Progenitor cell of endocrine pancreas (in vitro differentiated cells): ENCODE data around the gene PKP2. TPM values are rescaled to one million over a fixed set of nuclear protein-coding genes. Genes with fewer than 3 reads are reported as not detected.
A peak's percentile ranks its signal among the peaks of the same experiment; 100 is the strongest.

Source experiments
- DNase-seq: peaks from one replicate; pipeline ENCODE4 v3.0.0; 2021; ENCODE audit warnings: low spot score; ENCODE audit not compliant: unreplicated experiment
- H3K27ac Mint-ChIP-seq: 2 replicates; pipeline ENCODE4 v1.8.0; 2021; ENCODE audit warnings: mild to moderate bottlenecking, moderate library complexity, mixed read lengths
- H3K27me3 Mint-ChIP-seq: 2 replicates; pipeline ENCODE4 v1.8.0; 2021; ENCODE audit warnings: mixed read lengths
- H3K36me3 Mint-ChIP-seq: 2 replicates; pipeline ENCODE4 v1.8.0; 2022; ENCODE audit warnings: mixed read lengths; ENCODE audit not compliant: insufficient read depth
- H3K4me1 Mint-ChIP-seq: 2 replicates; pipeline ENCODE4 v1.8.0; 2021; ENCODE audit warnings: low read depth, mixed read lengths
- H3K4me3 Mint-ChIP-seq: 2 replicates; pipeline ENCODE4 v1.8.0; 2021; ENCODE audit warnings: low read depth, mild to moderate bottlenecking, moderate library complexity, mixed read lengths
- H3K9me3 Mint-ChIP-seq: 2 replicates; pipeline ENCODE4 v1.8.0; 2021; ENCODE audit warnings: low read depth, mixed read lengths
- total RNA-seq: library from RNA; stranded (reverse); gene quantifications from 2 replicates; pipeline ENCODE4 v1.2.1, GENCODE V29; 2021
- TF ChIP-seq, protein P1 (sequence below): fragments of 200-600 bp; sonication (generic); IDR thresholded peaks from one replicate; pipeline ENCODE4 v1.5.0; 2021; ENCODE audit warnings: antibody characterized with exemption, mild to moderate bottlenecking; ENCODE audit not compliant: unreplicated experiment

Gene PKP2
- total RNA-seq, 1 donor from 2014 or later: 103 TPM

DNA sequence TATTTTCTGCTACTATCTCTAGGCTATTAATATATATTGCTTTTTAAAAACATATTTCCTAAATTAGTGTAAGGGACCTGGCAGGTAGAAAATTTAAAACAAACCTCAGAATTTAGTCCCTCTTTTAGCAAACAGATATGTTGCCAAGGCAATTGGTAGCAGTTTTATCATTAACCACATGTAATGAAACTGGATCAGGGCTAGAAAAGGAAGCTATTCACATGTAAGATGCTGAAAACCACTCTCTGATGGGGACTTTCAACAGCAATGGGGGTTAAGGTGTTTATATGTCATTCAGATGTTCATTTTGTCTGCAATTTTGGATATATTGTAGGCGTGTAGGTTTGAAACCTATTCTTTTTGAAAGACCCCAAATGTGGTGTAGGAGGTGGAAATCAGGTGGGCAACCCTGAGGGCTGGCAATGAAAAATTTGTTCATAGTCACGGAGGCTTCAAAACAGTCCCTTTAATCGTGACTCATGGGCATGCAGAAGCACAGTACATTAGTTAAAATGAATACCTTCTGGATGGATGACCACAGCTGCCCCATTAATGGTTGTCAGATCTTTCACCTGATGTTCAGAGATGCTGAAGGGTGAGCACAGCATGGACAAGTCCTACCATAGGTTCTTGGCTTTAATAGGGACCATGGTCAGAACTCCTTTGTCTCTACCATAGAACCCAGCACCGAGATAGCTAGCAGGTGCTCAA, 5.9 kb upstream of the PKP2 start:
- H3K27ac Mint-ChIP-seq: peak overlapping the region; percentile 57
- TF ChIP-seq, protein P1, sequence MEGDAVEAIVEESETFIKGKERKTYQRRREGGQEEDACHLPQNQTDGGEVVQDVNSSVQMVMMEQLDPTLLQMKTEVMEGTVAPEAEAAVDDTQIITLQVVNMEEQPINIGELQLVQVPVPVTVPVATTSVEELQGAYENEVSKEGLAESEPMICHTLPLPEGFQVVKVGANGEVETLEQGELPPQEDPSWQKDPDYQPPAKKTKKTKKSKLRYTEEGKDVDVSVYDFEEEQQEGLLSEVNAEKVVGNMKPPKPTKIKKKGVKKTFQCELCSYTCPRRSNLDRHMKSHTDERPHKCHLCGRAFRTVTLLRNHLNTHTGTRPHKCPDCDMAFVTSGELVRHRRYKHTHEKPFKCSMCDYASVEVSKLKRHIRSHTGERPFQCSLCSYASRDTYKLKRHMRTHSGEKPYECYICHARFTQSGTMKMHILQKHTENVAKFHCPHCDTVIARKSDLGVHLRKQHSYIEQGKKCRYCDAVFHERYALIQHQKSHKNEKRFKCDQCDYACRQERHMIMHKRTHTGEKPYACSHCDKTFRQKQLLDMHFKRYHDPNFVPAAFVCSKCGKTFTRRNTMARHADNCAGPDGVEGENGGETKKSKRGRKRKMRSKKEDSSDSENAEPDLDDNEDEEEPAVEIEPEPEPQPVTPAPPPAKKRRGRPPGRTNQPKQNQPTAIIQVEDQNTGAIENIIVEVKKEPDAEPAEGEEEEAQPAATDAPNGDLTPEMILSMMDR: no peak
- H3K27me3 Mint-ChIP-seq: no peaks in the 10 kb centered on the region
- H3K36me3 Mint-ChIP-seq: no peaks in the 10 kb centered on the region
- H3K4me1 Mint-ChIP-seq: peaks cover 44% of the 10 kb centered on the region
- H3K4me3 Mint-ChIP-seq: no peak overlapping the region
- no peak for DNase-seq
- no peaks in the 10 kb centered on the region for H3K9me3 Mint-ChIP-seq

DNA sequence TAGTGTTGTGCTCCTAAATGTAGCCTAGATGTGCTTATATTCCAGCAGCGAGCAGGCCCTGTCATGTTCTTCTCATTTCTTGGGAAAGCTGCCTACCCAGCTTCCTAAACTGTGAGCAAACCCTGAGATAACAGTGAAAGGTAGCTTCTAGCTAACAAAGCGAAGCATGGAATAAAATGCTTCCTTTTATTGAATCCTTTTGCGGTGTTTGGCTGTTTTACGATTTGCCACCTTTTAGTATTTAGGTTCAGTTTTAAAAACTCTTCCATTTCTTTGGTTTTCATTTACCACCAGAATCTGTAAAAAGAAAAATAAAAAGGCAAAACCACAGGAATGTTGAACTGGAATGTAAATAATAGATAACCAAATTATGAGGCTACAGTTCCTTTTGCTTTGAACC, 5.0 kb upstream of the PKP2 start:
- peak overlapping the region; percentile 91 for H3K27ac Mint-ChIP-seq
- H3K4me3 Mint-ChIP-seq: peak overlapping the region; percentile 17

DNA sequence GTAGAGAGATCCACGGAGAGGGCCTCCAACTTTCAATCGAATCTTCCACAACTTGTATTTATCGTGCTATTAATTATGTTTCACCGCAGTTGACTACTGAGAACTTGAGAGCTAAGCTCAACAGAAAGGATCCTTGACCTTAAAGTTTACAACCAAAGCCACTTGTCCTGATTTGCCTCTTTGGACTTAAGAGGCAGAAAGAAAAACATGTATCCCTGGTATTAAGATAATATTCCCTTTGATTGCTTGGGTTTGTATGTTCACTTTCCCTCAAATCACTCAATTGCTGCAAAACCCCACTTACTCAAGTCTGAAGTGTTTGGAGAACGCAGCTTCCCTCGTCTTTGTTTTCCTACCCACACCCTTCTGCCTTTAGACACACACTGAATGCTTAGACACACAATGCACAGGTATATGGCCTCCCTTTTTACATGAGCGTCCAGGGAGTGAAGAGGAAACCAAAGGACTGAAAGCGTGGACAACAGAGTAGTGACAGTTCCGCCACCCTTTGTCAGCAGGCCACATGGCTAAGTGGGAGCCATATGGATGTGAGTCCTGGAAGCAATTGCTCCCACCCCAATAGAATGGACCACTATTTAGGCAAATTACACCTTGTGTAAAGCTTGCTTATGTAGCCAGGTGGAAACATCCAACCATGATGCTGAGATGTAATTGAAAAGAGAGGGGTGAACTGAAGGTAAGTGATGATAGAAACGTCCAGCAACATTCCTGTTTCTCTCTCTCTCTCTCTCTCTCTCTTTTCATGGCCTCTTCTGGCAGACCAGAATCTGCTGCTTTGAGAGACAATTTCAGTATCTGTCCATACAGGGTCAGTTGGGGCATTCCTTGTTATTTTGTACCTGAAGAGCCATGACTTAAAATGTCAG, 1.4 kb upstream of the PKP2 start:
- Mint-ChIP-seq H3K27ac (peak overlapping the region; percentile 97), H3K4me1 (peaks cover 66% of the 10 kb centered on the region), H3K36me3 (no peaks in the 10 kb centered on the region), H3K4me3 (peak overlapping the region; percentile 83), H3K9me3 (no peaks in the 10 kb centered on the region), H3K27me3 (no peaks in the 10 kb centered on the region)
- TF ChIP-seq, protein P1: no peak
- no peak for DNase-seq

More for the DNA sequence above, 5.0 kb upstream of the PKP2 start:
- H3K36me3 Mint-ChIP-seq: no peaks in the 10 kb centered on the region
- peaks cover 49% of the 10 kb centered on the region for H3K4me1 Mint-ChIP-seq
- no peak for DNase-seq
- H3K27me3 Mint-ChIP-seq: no peaks in the 10 kb centered on the region
- no peaks in the 10 kb centered on the region for H3K9me3 Mint-ChIP-seq
- TF ChIP-seq, protein P1: no peak

DNA sequence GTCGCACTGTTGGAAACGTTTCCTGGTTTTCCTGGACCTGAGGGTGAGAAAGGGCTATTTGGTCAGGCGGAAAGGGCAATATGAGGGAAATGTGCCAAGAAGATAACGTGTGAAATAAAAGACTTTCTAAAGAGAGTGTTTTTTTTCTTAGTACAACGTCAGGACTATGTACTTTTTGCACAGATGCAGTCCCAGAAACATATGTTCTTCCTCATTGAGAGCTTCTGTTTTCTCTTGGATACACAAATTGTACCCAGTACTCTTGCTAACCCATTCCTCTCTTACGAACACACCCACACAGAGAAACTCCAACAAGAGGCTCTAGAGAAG, 669 bp upstream of the PKP2 start:
- Mint-ChIP-seq H3K4me1 (peaks cover 64% of the 10 kb centered on the region), H3K27ac (peak overlapping the region; percentile 97), H3K27me3 (no peaks in the 10 kb centered on the region), H3K9me3 (no peaks in the 10 kb centered on the region), H3K4me3 (peak overlapping the region; percentile 83), H3K36me3 (no peaks in the 10 kb centered on the region)
- TF ChIP-seq, protein P1: no peak
- no peak for DNase-seq

DNA sequence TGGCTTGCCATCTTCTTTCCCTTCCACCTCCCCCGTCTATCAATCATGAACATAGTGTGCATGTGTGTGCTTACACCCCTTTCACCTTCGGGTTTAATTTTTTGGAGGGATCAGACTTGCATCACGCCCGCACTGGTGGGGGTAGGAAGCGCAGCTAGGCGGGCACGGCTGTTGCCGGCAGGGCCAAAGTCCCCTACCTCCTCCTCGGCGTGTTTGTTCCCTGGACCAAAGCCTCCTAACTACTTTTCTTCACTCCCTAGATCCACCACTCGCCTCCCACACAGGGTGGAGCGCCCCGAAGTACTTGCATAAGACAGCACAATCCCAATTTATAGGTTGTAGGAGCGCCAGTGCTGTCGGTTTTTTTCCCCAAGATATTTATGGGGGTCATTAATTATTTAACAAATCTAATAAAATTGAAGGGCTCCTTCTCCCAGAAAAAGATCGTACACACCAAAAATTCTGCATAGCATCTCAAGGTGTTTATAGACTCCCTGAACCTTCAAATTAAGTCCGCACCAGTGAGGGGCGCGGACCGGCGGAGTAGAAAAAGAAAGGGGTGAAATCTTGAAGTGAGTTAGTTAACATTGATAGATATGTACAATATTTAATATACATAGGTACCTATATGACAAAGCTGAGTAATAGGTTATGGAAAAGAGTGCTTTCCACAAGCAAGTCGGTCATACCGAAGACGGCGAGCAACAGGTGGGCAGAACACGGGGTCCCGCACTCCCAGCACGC, 717 bp downstream of the PKP2 start:
- TF ChIP-seq, protein P1: peak; percentile 59
- no peaks in the 10 kb centered on the region for H3K9me3 Mint-ChIP-seq
- H3K27me3 Mint-ChIP-seq: no peaks in the 10 kb centered on the region
- peak overlapping the region; percentile 93 for H3K27ac Mint-ChIP-seq
- H3K4me3 Mint-ChIP-seq: peak overlapping the region; percentile 96
- H3K36me3 Mint-ChIP-seq: no peaks in the 10 kb centered on the region
- peak; percentile 34 for DNase-seq
- peaks cover 64% of the 10 kb centered on the region for H3K4me1 Mint-ChIP-seq
